WERI-Rb-1 (cell line): ENCODE measurements around the gene DUOX1.
A peak's percentile ranks its signal among the peaks of the same experiment; 100 is the strongest.

Experiments used
- DNase-seq: peaks from one replicate; pipeline ENCODE4 v3.0.0-alpha.2; 2020
- H3K27ac ChIP-seq: fragments of 250-450 bp; sonication (Bioruptor Pico); 2 replicates; pipeline ENCODE4 v1.5.1; 2020; ENCODE audit warnings: mild to moderate bottlenecking, moderate library complexity
- H3K27me3 ChIP-seq: fragments of 250-450 bp; sonication (Bioruptor Pico); 2 replicates; pipeline ENCODE4 v1.5.1; 2021; ENCODE audit warnings: mild to moderate bottlenecking, low read depth, moderate library complexity; ENCODE audit not compliant: insufficient read depth, severe bottlenecking
- H3K36me3 ChIP-seq: fragments of 250-450 bp; sonication (Bioruptor Pico); 2 replicates; pipeline ENCODE4 v1.5.1; 2020; ENCODE audit warnings: mild to moderate bottlenecking, moderate library complexity
- H3K4me3 ChIP-seq: 2 replicates; pipeline ENCODE4 v1.5.1; 2011; ENCODE audit warnings: low read depth, mild to moderate bottlenecking, control low read depth, low read length
- H3K9me3 ChIP-seq: fragments of 250-450 bp; sonication (Bioruptor Pico); 2 replicates; pipeline ENCODE4 v1.5.1; 2021; ENCODE audit warnings: mild to moderate bottlenecking, moderate library complexity; ENCODE audit not compliant: severe bottlenecking
- CTCF ChIP-seq: IDR thresholded peaks from 2 replicates; pipeline ENCODE4 v1.5.1; 2011; ENCODE audit warnings: low read depth, mild to moderate bottlenecking, control low read depth, inconsistent platforms, low read length

The DUOX1 gene

GRCh38 chr15:45174069-45174468, 44.3 kb downstream of the DUOX1 start:
- H3K36me3 ChIP-seq: peaks cover 79% of the 10 kb centered on the region
- no peak for TF ChIP-seq CTCF
- H3K27me3 ChIP-seq: no peaks in the 10 kb centered on the region
- no peaks in the 10 kb centered on the region for H3K9me3 ChIP-seq
- DNase-seq: no peak
- peak overlapping the region; percentile 49; the same call in 1 of the 2 replicates for H3K27ac ChIP-seq
- no peak overlapping the region for H3K4me3 ChIP-seq

- Histone ChIP-seq H3K27me3 (no peaks in the 10 kb centered on the region), H3K27ac (no peak overlapping the region), H3K9me3 (no peaks in the 10 kb centered on the region), H3K36me3 (peaks cover 83% of the 10 kb centered on the region), H3K4me3 (no peak overlapping the region)
- no peak for TF ChIP-seq CTCF
- DNase-seq: no peak
Measured at GRCh38 chr15:45174577-45174976, 44.8 kb downstream of the DUOX1 start.

- Histone ChIP-seq H3K9me3 (no peaks in the 10 kb centered on the region), H3K36me3 (peaks cover 86% of the 10 kb centered on the region), H3K4me3 (no peak overlapping the region), H3K27me3 (no peaks in the 10 kb centered on the region), H3K27ac (no peak overlapping the region)
- no peak for TF ChIP-seq CTCF
- DNase-seq: no peak
Measured at GRCh38 chr15:45177285-45177684, 47.5 kb downstream of the DUOX1 start.

GRCh38 chr15:45179221-45179985, 49.6 kb downstream of the DUOX1 start:
- no peak overlapping the region; the same call in 1 of the 2 replicates for H3K27ac ChIP-seq
- H3K27me3 ChIP-seq: no peaks in the 10 kb centered on the region
- no peaks in the 10 kb centered on the region for H3K9me3 ChIP-seq
- peak; percentile 57 for DNase-seq
- H3K4me3 ChIP-seq: no peak overlapping the region
- TF ChIP-seq CTCF: peak; percentile 77
- H3K36me3 ChIP-seq: peaks cover 78% of the 10 kb centered on the region

GRCh38 chr15:45180201-45180600, 50.4 kb downstream of the DUOX1 start:
- peaks cover 70% of the 10 kb centered on the region for H3K36me3 ChIP-seq
- no peak for TF ChIP-seq CTCF
- no peak overlapping the region for H3K4me3 ChIP-seq
- no peaks in the 10 kb centered on the region for H3K9me3 ChIP-seq
- no peaks in the 10 kb centered on the region for H3K27me3 ChIP-seq
- DNase-seq: no peak
- peak overlapping the region; percentile 95 for H3K27ac ChIP-seq
